H1 (cell line): ENCODE results near the gene TXNRD3. TPM values are rescaled to one million over a fixed set of nuclear protein-coding genes. Genes with fewer than 3 reads are reported as not detected.

Source experiments
- CTCF ChIA-PET: fragments of 300-600 bp; sonication (Branson Sonifier 250); formaldehyde crosslinking; loops from one replicate; lab custom pipeline; 2021; ENCODE audit not compliant: partially characterized antibody; lab: Charles Lee
- POLR2A ChIA-PET: fragments of 300-600 bp; sonication (Branson Sonifier 250); formaldehyde crosslinking; loops from one replicate; lab custom pipeline; 2021; ENCODE audit warnings: inconsistent platforms; ENCODE audit not compliant: partially characterized antibody; lab: Charles Lee
- DNase-seq, 2 experiments: peaks; one replicate each; pipeline versions ENCODE4 v3.0.0 to v3.0.0-alpha.2; 2010 to 2022; ENCODE audit warnings: low spot score in 2 of 2, low read depth in 1 of 2, mixed read lengths in 1 of 2
- FAIRE-seq: peaks from 2 replicates; lab custom pipeline; 2011; peaks lifted over from hg19 to GRCh38; lab: Jason Lieb, UNC
- H2AFZ ChIP-seq: 2 replicates; pipeline ENCODE4 v1.8.1; 2012; ENCODE audit warnings: low read length, inconsistent platforms
- H2AK5ac ChIP-seq: 2 replicates; pipeline ENCODE4 v1.6.1; 2013; ENCODE audit warnings: low read depth, low read length
- H2BK120ac ChIP-seq: replicated peaks from 2 replicates; pipeline ENCODE3; 2013; ENCODE audit warnings: low read depth, low read length, inconsistent platforms
- H2BK12ac ChIP-seq: 2 replicates; pipeline ENCODE4 v1.6.1; 2013; ENCODE audit warnings: low read depth, low read length
- H2BK15ac ChIP-seq: 2 replicates; pipeline ENCODE4 v1.6.1; 2013; ENCODE audit warnings: low read length
- H2BK20ac ChIP-seq: 2 replicates; pipeline ENCODE4 v1.6.1; 2013; ENCODE audit warnings: low read length
- H2BK5ac ChIP-seq: 2 replicates; pipeline ENCODE4 v1.6.1; 2013; ENCODE audit warnings: low read depth, low read length
- H3K14ac ChIP-seq: 2 replicates; pipeline ENCODE4 v1.6.1; 2013; ENCODE audit warnings: inconsistent platforms; ENCODE audit not compliant: insufficient read length
- H3K18ac ChIP-seq: 2 replicates; pipeline ENCODE4 v1.6.1; 2013; ENCODE audit warnings: low read length; ENCODE audit errors: extremely low read depth
- H3K23ac ChIP-seq: 2 replicates; pipeline ENCODE4 v1.6.1; 2013; ENCODE audit warnings: inconsistent platforms; ENCODE audit not compliant: insufficient read length
- H3K23me2 ChIP-seq: 2 replicates; pipeline ENCODE4 v1.6.1; 2013; ENCODE audit warnings: low read depth, low read length
- H3K27ac ChIP-seq: 2 replicates; pipeline ENCODE4 v1.6.1; 2011; ENCODE audit warnings: low read depth, low read length, inconsistent platforms
- H3K27me3 ChIP-seq, 4 experiments: replicated peaks in 1 of 4; 1 replicate in 1 of 4; 2 replicates in 3 of 4; pipeline versions ENCODE4 v1.6.1 to v1.8.1; 2011 to 2013; ENCODE audit warnings: low read length in 3 of 4, mild to moderate bottlenecking in 3 of 4, inconsistent platforms in 2 of 4, mixed read lengths in 2 of 4, moderate library complexity in 1 of 4; ENCODE audit not compliant: control insufficient read depth in 3 of 4, insufficient read depth in 3 of 4; ENCODE audit errors: extremely low read depth in 1 of 4
- H3K36me3 ChIP-seq, 4 experiments: 2 replicates each; pipeline versions ENCODE4 v1.6.1 to v1.8.1; 2011 to 2013; ENCODE audit warnings: mild to moderate bottlenecking in 4 of 4, low read length in 3 of 4, moderate library complexity in 2 of 4, control low read depth in 1 of 4, inconsistent platforms in 1 of 4; ENCODE audit not compliant: insufficient read depth in 4 of 4, control insufficient read depth in 2 of 4
- H3K4ac ChIP-seq: replicated peaks from 2 replicates; pipeline ENCODE3; 2013; ENCODE audit warnings: low read length, low read depth, mixed read lengths, inconsistent platforms; ENCODE audit not compliant: insufficient read length
- H3K4me1 ChIP-seq, 4 experiments: replicated peaks in 1 of 4; 1 replicate in 1 of 4; 2 replicates in 3 of 4; pipeline versions ENCODE4 v1.6.1 to v1.8.1; 2011 to 2013; ENCODE audit warnings: low read length in 3 of 4, inconsistent platforms in 2 of 4, mixed read lengths in 1 of 4; ENCODE audit not compliant: insufficient read depth in 4 of 4, control insufficient read depth in 3 of 4
- H3K4me2 ChIP-seq, 2 experiments: 2 replicates each; pipeline versions ENCODE4 v1.6.1 to v1.8.1; 2011 to 2013; ENCODE audit warnings: low read depth in 2 of 2, low read length in 2 of 2, control low read depth in 1 of 2, inconsistent platforms in 1 of 2, mild to moderate bottlenecking in 1 of 2; ENCODE audit not compliant: insufficient read depth in 1 of 2
- H3K4me3 ChIP-seq, 4 experiments: fragments of 200-600, 300-600 bp in 1 of 4; sonication (generic), shearing (Covaris generic), sonication (Bioruptor Twin) in 1 of 4; 2 replicates each; pipeline versions ENCODE4 v1.5.1 to v1.8.1; 2011 to 2016; ENCODE audit warnings: low read length in 4 of 4, low read depth in 3 of 4, control low read depth in 2 of 4, inconsistent platforms in 2 of 4, mild to moderate bottlenecking in 2 of 4, mixed read lengths in 1 of 4, moderate library complexity in 1 of 4; ENCODE audit not compliant: insufficient read depth in 2 of 4; ENCODE audit errors: extremely low read depth in 1 of 4
- H3K56ac ChIP-seq: replicated peaks from 2 replicates; pipeline ENCODE3; 2013; ENCODE audit warnings: low read depth, mild to moderate bottlenecking, mixed read lengths, low read length, inconsistent platforms; ENCODE audit not compliant: insufficient read length
- H3K79me1 ChIP-seq: 2 replicates; pipeline ENCODE4 v1.6.1; 2013; ENCODE audit warnings: low read depth, low read length, control low read depth
- H3K79me2 ChIP-seq, 2 experiments: 2 replicates each; pipeline versions ENCODE4 v1.6.1 to v1.8.1; 2012 to 2013; ENCODE audit warnings: low read length in 2 of 2, mild to moderate bottlenecking in 2 of 2, inconsistent platforms in 1 of 2; ENCODE audit not compliant: insufficient read depth in 2 of 2, control insufficient read depth in 1 of 2
- H3K9ac ChIP-seq, 4 experiments: replicated peaks in 1 of 4; 1 replicate in 1 of 4; 2 replicates in 3 of 4; pipeline versions ENCODE4 v1.6.1 to v1.8.1; 2011 to 2013; ENCODE audit warnings: low read depth in 3 of 4, low read length in 3 of 4, control low read depth in 2 of 4, mild to moderate bottlenecking in 2 of 4, moderate library complexity in 2 of 4, inconsistent platforms in 1 of 4; ENCODE audit errors: extremely low read depth in 1 of 4
- H3K9me3 ChIP-seq, 2 experiments: 2 replicates each; pipeline versions ENCODE4 v1.6.1 to v1.8.1; 2012 to 2013; ENCODE audit warnings: mild to moderate bottlenecking in 2 of 2, moderate library complexity in 2 of 2, control low read depth in 1 of 2, inconsistent platforms in 1 of 2, low read depth in 1 of 2, low read length in 1 of 2, mixed read lengths in 1 of 2; ENCODE audit not compliant: insufficient read depth in 2 of 2
- H4K20me1 ChIP-seq, 2 experiments: replicated peaks in 1 of 2; 2 replicates each; pipeline versions ENCODE3 to v1.8.1; 2011 to 2013; ENCODE audit warnings: inconsistent platforms in 2 of 2, low read length in 2 of 2, mild to moderate bottlenecking in 1 of 2; ENCODE audit not compliant: insufficient read depth in 2 of 2, control insufficient read depth in 1 of 2
- H4K5ac ChIP-seq: 2 replicates; pipeline ENCODE4 v1.6.1; 2013; ENCODE audit warnings: low read length, low read depth, mixed read lengths, inconsistent platforms; ENCODE audit not compliant: insufficient read length
- H4K8ac ChIP-seq: 2 replicates; pipeline ENCODE4 v1.8.0; 2013; ENCODE audit warnings: mild to moderate bottlenecking, moderate library complexity, low read length, inconsistent platforms; ENCODE audit not compliant: insufficient read depth; ENCODE audit errors: extremely low read depth
- H4K91ac ChIP-seq: replicated peaks from 2 replicates; pipeline ENCODE3; 2013; ENCODE audit warnings: low read length, mixed read lengths, inconsistent platforms; ENCODE audit not compliant: insufficient read length
- CBX5 ChIP-seq: fragments of 300-800, 300-1000 bp; sonication (generic); IDR thresholded peaks from 2 replicates; pipeline ENCODE4 v1.7.1; 2016; ENCODE audit warnings: antibody characterized with exemption, low read length, low read depth
- EGR1 ChIP-seq: IDR thresholded peaks from 2 replicates; pipeline ENCODE4 v1.6.1; 2011; ENCODE audit warnings: low read depth, low read length, borderline replicate concordance
- HDAC6 ChIP-seq: IDR thresholded peaks from one replicate; pipeline ENCODE4 v1.7.1; 2012; ENCODE audit warnings: low read depth, mild to moderate bottlenecking, inconsistent platforms, low read length, moderate library complexity
- KDM4A ChIP-seq: IDR thresholded peaks from one replicate; pipeline ENCODE4 v1.7.1; 2012; ENCODE audit warnings: low read depth, mild to moderate bottlenecking, moderate library complexity, low read length, inconsistent platforms; ENCODE audit not compliant: severe bottlenecking
- MAFK ChIP-seq: IDR thresholded peaks from 2 replicates; pipeline ENCODE4 v1.6.1; 2012; ENCODE audit warnings: low read depth, mild to moderate bottlenecking, improper control_type of control experiment, low read length
- NRF1 ChIP-seq: IDR thresholded peaks from 2 replicates; pipeline ENCODE4 v1.6.1; 2011; ENCODE audit warnings: mild to moderate bottlenecking, low read depth, low read length, improper control_type of control experiment
- POLR2A ChIP-seq, 2 experiments: IDR thresholded peaks; 1 replicate in 1 of 2; 2 replicates in 1 of 2; pipeline ENCODE4 v1.6.1; 2011; ENCODE audit warnings: low read depth in 2 of 2, low read length in 2 of 2, mild to moderate bottlenecking in 2 of 2; ENCODE audit errors: control extremely low read depth in 1 of 2
- SIN3A ChIP-seq, 2 experiments: IDR thresholded peaks in 1 of 2; conservative IDR thresholded peaks in 1 of 2; 2 replicates each; pipeline ENCODE4 v1.6.1; 2011 to 2012; ENCODE audit warnings: low read length in 2 of 2, improper control_type of control experiment in 1 of 2, low read depth in 1 of 2, mild to moderate bottlenecking in 1 of 2
- SP1 ChIP-seq: IDR thresholded peaks from 2 replicates; pipeline ENCODE4 v1.6.1; 2011; ENCODE audit warnings: low read depth, low read length
- TCF12 ChIP-seq: IDR thresholded peaks from 2 replicates; pipeline ENCODE4 v1.6.1; 2011; ENCODE audit warnings: low read depth, mild to moderate bottlenecking, low read length
- polyA plus RNA-seq, 7 experiments: library from polyadenylated mRNA; depleted of rRNA in 3 of 7; stranded (reverse) in 5 of 7; unstranded in 2 of 7; fragments of >200 nt in 5 of 7; fragments of 200-250 nt in 2 of 7; gene quantifications; 1 replicate in 5 of 7; 2 replicates in 1 of 7; 4 replicates in 1 of 7; pipeline versions ENCODE4 v1.2.1 to v1.2.3, GENCODE V29; 2011 to 2013; ENCODE audit warnings: missing spikeins in 2 of 7, mixed read lengths in 2 of 7
- total RNA-seq: library from RNA; stranded (reverse); fragmentation: NEBNext Ultra II Directional; extraction: Animal tissue kit (Norgen Biotek cat#: 25700); gene quantifications from 2 replicates; pipeline ENCODE4 v1.2.1, GENCODE V29; 2021

The TXNRD3 gene
- total and polyA plus RNA-seq, 2 of the 8 experiments (the other 6 are each of a cell fraction or from before 2014, with no cell fraction given): 3.4 to 4.3 TPM

GRCh38 chr3:126618760-126619159 lies 36.2 kb downstream of the TXNRD3 start:
- Histone ChIP-seq H2BK12ac (no peak overlapping the region), H3K56ac (no peak overlapping the region), H3K4me1 (no peaks in the 10 kb centered on the region), H4K8ac (no peak overlapping the region), H3K9ac (no peak overlapping the region), H3K23ac (no peak overlapping the region), H3K36me3 (no peaks in the 10 kb centered on the region), H3K27me3 (no peaks in the 10 kb centered on the region), H3K27ac (no peak overlapping the region), H3K18ac (no peak overlapping the region), H3K4me3 (no peak overlapping the region), H2AK5ac (no peak overlapping the region), H3K14ac (no peak overlapping the region), H2AFZ (no peak overlapping the region), H2BK120ac (no peak overlapping the region), H3K9me3 (no peaks in the 10 kb centered on the region), H4K91ac (no peak overlapping the region), H4K5ac (no peak overlapping the region), H2BK20ac (no peak overlapping the region), H2BK5ac (no peak overlapping the region), H3K4ac (no peak overlapping the region), H4K20me1 (no peaks in the 10 kb centered on the region), H3K23me2 (0 out of 2 replicates have a peak, but pooled peaks cover 2% of the 10 kb centered on the region), H3K79me2 (no peaks in the 10 kb centered on the region), H3K79me1 (no peaks in the 10 kb centered on the region), H2BK15ac (no peak overlapping the region), H3K4me2 (no peak overlapping the region)
- ChIA-PET CTCF (no interaction called here), POLR2A (no interaction called here)
- TF ChIP-seq EGR1 (no peak), CBX5 (no peak), SP1 (no peak), TCF12 (no peak), NRF1 (no peak), POLR2A (IDR thresholded peaks at IDR 0.05; ENCODE audit: control extremely low read depth in 1 of 2, low read depth in 2 of 2, low read length in 2 of 2) (no peak), KDM4A (no peak), HDAC6 (no peak), MAFK (no peak), SIN3A (conservative IDR thresholded peaks at IDR 0.05 in 1 of 2, IDR thresholded peaks at IDR 0.05 in 1 of 2; ENCODE audit: low read depth in 1 of 2, low read length in 2 of 2) (no peak)
- DNase-seq: no peak
- no peak for FAIRE-seq
